Calu3 (cell line): ENCODE data around the gene CIDEA. TPM values are rescaled to one million over a fixed set of nuclear protein-coding genes. Genes with fewer than 3 reads are reported as not detected.

ENCODE experiments used
- BruUV-seq: library from RNA; stranded (reverse); fragments of 400-500 nt; replicated peaks from 2 replicates; lab custom pipeline; 2021; lab: Mats Ljungman, UMichigan
- CTCF ChIA-PET: fragments of 300-600 bp; sonication (Branson Sonifier 250); formaldehyde crosslinking; loops from one replicate; lab custom pipeline; 2022; ENCODE audit warnings: antibody characterized with exemption; lab: Charles Lee
- DNase-seq: peaks from one replicate; pipeline ENCODE4 v3.0.0; 2022
- H3K27ac Mint-ChIP-seq: one replicate; pipeline ENCODE4 v1.8.0; 2022; ENCODE audit warnings: mixed read lengths; ENCODE audit not compliant: unreplicated experiment
- H3K27me3 Mint-ChIP-seq: one replicate; pipeline ENCODE4 v1.8.0; 2022; ENCODE audit warnings: mixed read lengths; ENCODE audit not compliant: unreplicated experiment
- H3K36me3 Mint-ChIP-seq: one replicate; pipeline ENCODE4 v1.8.0; 2022; ENCODE audit warnings: mild to moderate bottlenecking, moderate library complexity, mixed read lengths; ENCODE audit not compliant: insufficient read depth, unreplicated experiment
- H3K4me1 Mint-ChIP-seq: one replicate; pipeline ENCODE4 v1.8.0; 2022; ENCODE audit warnings: mild to moderate bottlenecking, low read depth, mixed read lengths; ENCODE audit not compliant: unreplicated experiment
- H3K4me3 Mint-ChIP-seq: one replicate; pipeline ENCODE4 v1.8.0; 2022; ENCODE audit warnings: mild to moderate bottlenecking, low read depth, moderate library complexity, mixed read lengths; ENCODE audit not compliant: unreplicated experiment
- H3K9me3 Mint-ChIP-seq: one replicate; pipeline ENCODE4 v1.8.0; 2022; ENCODE audit warnings: low read depth, mixed read lengths; ENCODE audit not compliant: unreplicated experiment
- intact Hi-C: fragments of 100-400 bp; cut with micrococcal nuclease; formaldehyde crosslinking; loops from one replicate; pipeline ENCODE4 v1.10.0; 2022; ENCODE audit not compliant: unreplicated experiment
- total RNA-seq: library from RNA; stranded (reverse); gene quantifications from 2 replicates; pipeline ENCODE4 v1.2.3, GENCODE V29; 2022
- TF ChIP-seq, protein P1 (sequence below): fragments of 200-600 bp; IDR thresholded peaks from one replicate; pipeline ENCODE4 v1.8.0; 2022; ENCODE audit warnings: antibody characterized with exemption; ENCODE audit not compliant: unreplicated experiment

The CIDEA gene
- total RNA-seq, 1 experiment from 2014 or later: not detected

DNA sequence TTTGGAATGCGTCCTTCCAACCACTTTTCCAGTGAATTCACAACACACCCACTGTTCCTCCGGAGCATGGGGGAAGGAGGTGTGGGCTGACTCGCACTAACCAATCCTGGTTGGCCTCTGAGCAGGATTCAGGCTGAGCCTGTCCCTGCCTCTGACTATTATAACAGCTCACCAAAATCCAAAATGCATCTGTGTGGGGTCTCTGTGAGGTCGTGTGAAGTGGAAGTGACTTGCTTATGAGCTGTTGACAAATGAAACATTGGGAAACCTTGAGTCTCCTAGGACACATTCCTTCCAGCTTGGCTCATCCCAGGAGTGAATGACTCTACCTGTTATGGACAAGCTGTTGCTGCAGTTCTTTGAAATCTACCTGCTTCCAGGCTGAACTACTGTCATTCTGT is 1.5 kb downstream of the CIDEA start:
- Mint-ChIP-seq H3K27ac (no peak overlapping the region), H3K27me3 (peaks cover 82% of the 10 kb centered on the region), H3K4me3 (no peak overlapping the region), H3K9me3 (no peaks in the 10 kb centered on the region), H3K36me3 (peaks cover 4% of the 10 kb centered on the region), H3K4me1 (peaks cover 11% of the 10 kb centered on the region)
- TF ChIP-seq, protein P1, sequence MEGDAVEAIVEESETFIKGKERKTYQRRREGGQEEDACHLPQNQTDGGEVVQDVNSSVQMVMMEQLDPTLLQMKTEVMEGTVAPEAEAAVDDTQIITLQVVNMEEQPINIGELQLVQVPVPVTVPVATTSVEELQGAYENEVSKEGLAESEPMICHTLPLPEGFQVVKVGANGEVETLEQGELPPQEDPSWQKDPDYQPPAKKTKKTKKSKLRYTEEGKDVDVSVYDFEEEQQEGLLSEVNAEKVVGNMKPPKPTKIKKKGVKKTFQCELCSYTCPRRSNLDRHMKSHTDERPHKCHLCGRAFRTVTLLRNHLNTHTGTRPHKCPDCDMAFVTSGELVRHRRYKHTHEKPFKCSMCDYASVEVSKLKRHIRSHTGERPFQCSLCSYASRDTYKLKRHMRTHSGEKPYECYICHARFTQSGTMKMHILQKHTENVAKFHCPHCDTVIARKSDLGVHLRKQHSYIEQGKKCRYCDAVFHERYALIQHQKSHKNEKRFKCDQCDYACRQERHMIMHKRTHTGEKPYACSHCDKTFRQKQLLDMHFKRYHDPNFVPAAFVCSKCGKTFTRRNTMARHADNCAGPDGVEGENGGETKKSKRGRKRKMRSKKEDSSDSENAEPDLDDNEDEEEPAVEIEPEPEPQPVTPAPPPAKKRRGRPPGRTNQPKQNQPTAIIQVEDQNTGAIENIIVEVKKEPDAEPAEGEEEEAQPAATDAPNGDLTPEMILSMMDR: no peak
- BruUV-seq: no TSS peak
- no peak for DNase-seq
- CTCF ChIA-PET: interaction anchor here (1.4 kb wide), 1 partner anchor 16 kb away, joined by 6 read pairs; no protein-coding TSS in a partner anchor
- intact Hi-C loops: no loop called here

DNA sequence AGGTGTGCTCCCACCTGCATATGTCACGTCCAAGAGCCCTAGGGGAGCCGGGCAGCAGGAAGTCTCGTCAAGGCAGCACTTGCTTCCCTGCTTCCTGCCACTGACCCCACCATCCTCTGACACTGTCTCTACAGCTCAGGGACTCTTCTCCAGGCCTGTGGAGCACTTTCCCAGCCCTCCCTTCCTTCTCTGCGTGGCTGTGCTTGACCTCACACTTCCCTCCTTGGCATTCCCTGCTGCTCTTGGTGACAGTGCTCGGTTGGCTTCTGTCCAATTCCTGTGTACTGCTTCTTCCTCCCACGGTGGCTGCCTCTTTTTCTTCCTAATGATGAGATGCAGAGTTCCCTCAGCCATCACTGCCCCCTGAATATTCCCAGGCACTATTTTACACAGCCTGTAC is 2.8 kb downstream of the CIDEA start:
- BruUV-seq: no TSS peak
- peaks cover 83% of the 10 kb centered on the region for H3K27me3 Mint-ChIP-seq
- no peak for DNase-seq
- peaks cover 11% of the 10 kb centered on the region for H3K4me1 Mint-ChIP-seq
- no peaks in the 10 kb centered on the region for H3K9me3 Mint-ChIP-seq
- no peak overlapping the region for H3K4me3 Mint-ChIP-seq
- TF ChIP-seq, protein P1: no peak
- H3K36me3 Mint-ChIP-seq: peaks cover 4% of the 10 kb centered on the region
- CTCF ChIA-PET: interaction anchor here (0.6 to 1.4 kb wide), 2 partner anchors 11 to 15 kb away, joined by 3 to 6 read pairs; no protein-coding TSS in a partner anchor
- intact Hi-C loops: no loop called here
- H3K27ac Mint-ChIP-seq: no peak overlapping the region

GRCh38 chr18:12257996-12258718 is 4.0 kb downstream of the CIDEA start:
- no peak for DNase-seq
- BruUV-seq: no TSS peak
- Mint-ChIP-seq H3K4me3 (no peak overlapping the region), H3K27ac (no peak overlapping the region), H3K27me3 (peaks cover 83% of the 10 kb centered on the region), H3K9me3 (no peaks in the 10 kb centered on the region), H3K36me3 (peaks cover 4% of the 10 kb centered on the region), H3K4me1 (peaks cover 11% of the 10 kb centered on the region)
- intact Hi-C loops: no loop called here
- TF ChIP-seq, protein P1: no peak
- CTCF ChIA-PET: no interaction called here

- H3K9me3 Mint-ChIP-seq: no peaks in the 10 kb centered on the region
- TF ChIP-seq, protein P1: no peak
- H3K4me1 Mint-ChIP-seq: peaks cover 11% of the 10 kb centered on the region
- CTCF ChIA-PET: no interaction called here
- H3K27ac Mint-ChIP-seq: no peak overlapping the region
- peaks cover 83% of the 10 kb centered on the region for H3K27me3 Mint-ChIP-seq
- intact Hi-C loops: no loop called here
- H3K36me3 Mint-ChIP-seq: peaks cover 4% of the 10 kb centered on the region
- BruUV-seq: no TSS peak
- no peak for DNase-seq
- no peak overlapping the region for H3K4me3 Mint-ChIP-seq
Measured at GRCh38 chr18:12258719-12259705, 4.9 kb downstream of the CIDEA start.
